NK-92 (cell line): ENCODE measurements around the gene CCDC137.

Experiments
- DNase-seq: peaks from one replicate; lab custom pipeline; 2025; ENCODE audit not compliant: unreplicated experiment; lab: John Stamatoyannopoulos, UW

Gene CCDC137

GRCh38 chr17:81682565-81683207, 16.1 kb downstream of the CCDC137 start:
- no peak for DNase-seq

- DNase-seq: no peak
Observed at GRCh38 chr17:81683208-81683583, 16.7 kb downstream of the CCDC137 start.

- peak; percentile 88 for DNase-seq
Observed at GRCh38 chr17:81683584-81684441, 17.3 kb downstream of the CCDC137 start, which contains the start of the genes ARL16 and HGS. ARL16 (minus strand) TSS chr17:81683797; CDS start chr17:81683753, 44 bp downstream. HGS (plus strand) TSS chr17:81684011; CDS start chr17:81684067, 56 bp downstream.

GRCh38 chr17:81684442-81684911, 17.9 kb downstream of the CCDC137 start:
- DNase-seq: no peak

- DNase-seq: no peak
Observed at GRCh38 chr17:81685108-81685507, 18.6 kb downstream of the CCDC137 start.

- no peak for DNase-seq
Observed at GRCh38 chr17:81686614-81687013, 20.1 kb downstream of the CCDC137 start.

- DNase-seq: no peak
Observed at GRCh38 chr17:81687770-81688541, 21.4 kb downstream of the CCDC137 start.

GRCh38 chr17:81688616-81689015, 22.1 kb downstream of the CCDC137 start:
- DNase-seq: no peak

GRCh38 chr17:81690066-81690465, 23.5 kb downstream of the CCDC137 start:
- DNase-seq: no peak

GRCh38 chr17:81690549-81690948, 24.0 kb downstream of the CCDC137 start:
- no peak for DNase-seq

GRCh38 chr17:81691196-81691595, 24.7 kb downstream of the CCDC137 start:
- DNase-seq: no peak

GRCh38 chr17:81691608-81692007, 25.1 kb downstream of the CCDC137 start:
- no peak for DNase-seq

- no peak for DNase-seq
Observed at GRCh38 chr17:81693509-81694210, 27.1 kb downstream of the CCDC137 start.

GRCh38 chr17:81694810-81695209, 28.3 kb downstream of the CCDC137 start:
- no peak for DNase-seq

- no peak for DNase-seq
Observed at GRCh38 chr17:81695211-81695610, 28.7 kb downstream of the CCDC137 start.

- DNase-seq: no peak
Observed at GRCh38 chr17:81695801-81696200, 29.3 kb downstream of the CCDC137 start.

- DNase-seq: no peak
Observed at GRCh38 chr17:81696218-81696941, 29.8 kb downstream of the CCDC137 start.

- no peak for DNase-seq
Observed at GRCh38 chr17:81697261-81698044, 30.9 kb downstream of the CCDC137 start.
